HG03064 (cell line): ENCODE data around the gene ZNF75A.

Experiments
- ATAC-seq: cut with Tn5 transposase; IDR thresholded peaks from one replicate; pipeline ENCODE4 v1.9.1; 2021; ENCODE audit warnings: low read depth; ENCODE audit not compliant: unreplicated experiment

Gene ZNF75A

DNA sequence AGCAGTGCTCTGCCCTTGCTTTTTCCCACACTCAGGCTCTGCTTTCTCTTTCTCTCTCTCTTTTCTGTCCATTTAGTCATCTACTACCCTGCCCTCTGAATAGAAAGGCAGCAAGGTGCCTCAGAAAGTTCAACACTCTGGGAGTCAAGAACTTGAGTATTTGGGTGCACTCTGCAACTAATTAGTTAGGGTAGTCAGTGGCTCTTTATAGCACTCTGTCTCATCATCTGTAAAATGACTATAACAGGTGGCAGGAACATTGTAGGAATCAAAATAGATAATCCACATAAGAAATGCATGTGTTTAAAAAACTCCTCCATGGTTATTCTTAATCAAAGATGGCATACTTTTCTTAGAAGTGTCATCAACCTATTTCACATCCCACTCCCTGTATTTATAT is 57.6 kb downstream of the ZNF75A start:
- ATAC-seq = no peak

DNA sequence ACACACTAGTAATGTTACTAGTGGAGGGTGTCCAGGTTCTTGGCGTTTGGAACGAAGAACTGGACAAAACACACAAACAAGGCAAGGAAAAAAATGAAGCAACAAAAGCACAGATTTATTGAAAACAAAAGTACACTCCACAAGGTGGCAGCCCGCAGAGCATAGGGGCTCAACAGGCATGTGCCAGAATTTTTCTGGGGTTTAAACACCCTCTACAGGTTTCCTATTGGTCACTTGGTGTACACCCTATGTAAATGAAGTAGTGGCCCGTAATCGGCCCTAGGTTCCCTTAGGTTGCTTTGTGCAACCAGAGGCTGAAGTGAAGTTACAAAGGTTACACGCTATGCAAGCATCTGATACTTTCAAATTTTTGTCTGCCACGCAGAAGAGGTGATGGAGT is 58.5 kb downstream of the ZNF75A start:
- ATAC-seq = no peak

DNA sequence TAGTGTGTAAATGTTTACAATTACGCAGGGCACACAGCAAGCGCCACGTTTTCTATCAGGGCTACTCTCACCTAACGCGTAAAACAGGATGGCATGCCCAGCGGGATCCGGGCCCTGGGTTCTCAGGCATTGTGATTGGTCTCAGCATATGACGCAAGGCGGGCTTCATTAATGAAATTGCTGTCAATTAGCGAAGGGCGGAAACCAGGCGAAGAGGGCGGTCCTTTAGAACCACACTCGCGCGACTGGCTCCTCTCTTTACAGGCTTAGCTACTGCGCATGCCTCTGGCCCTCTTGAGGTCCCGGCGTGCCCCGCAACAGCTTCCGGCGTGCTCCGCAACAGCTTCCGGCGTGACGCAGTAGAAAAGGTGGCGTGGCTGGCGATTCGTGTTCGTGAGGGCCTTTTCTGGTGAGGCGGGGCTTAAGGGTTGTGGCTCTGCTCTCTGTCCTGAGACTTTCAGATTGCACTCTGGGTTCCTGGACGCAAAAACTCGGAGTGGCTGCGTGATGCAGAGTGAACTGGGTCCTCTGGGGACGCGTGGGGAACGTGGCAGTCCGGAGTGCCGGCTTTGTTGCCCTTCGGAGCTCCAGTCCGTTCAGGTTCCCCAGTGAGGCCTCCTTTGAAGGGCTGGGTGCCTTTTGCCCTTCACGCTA is 59.6 kb downstream of the ZNF75A start:
- ATAC-seq = no peak
